Thyroid gland (tissue), 4 donors: ENCODE data around the gene RSPH9. TPM values are rescaled to one million over a fixed set of nuclear protein-coding genes. Genes with fewer than 3 reads are reported as not detected.

Experiments used
- DNase-seq, 2 donors: peaks; one replicate each; pipeline ENCODE4 v3.0.0-alpha.2; 2019
- H3K27ac ChIP-seq, 3 donors: fragments of 200-600 bp; sonication (generic); 1 replicate in 2 of 3; 2 replicates in 1 of 3; pipeline ENCODE4 v1.5.1; 2016 to 2019; ENCODE audit warnings: mild to moderate bottlenecking in 1 of 3, moderate library complexity in 1 of 3
- H3K27me3 ChIP-seq: fragments of 200-600 bp; sonication (generic); one replicate; pipeline ENCODE4 v1.5.1; 2019
- H3K36me3 ChIP-seq, 2 donors: fragments of 200-600 bp; sonication (generic); one replicate each; pipeline ENCODE4 v1.5.1; 2016 to 2019
- H3K4me1 ChIP-seq, 2 donors: fragments of 200-600 bp; sonication (generic); one replicate each; pipeline ENCODE4 v1.5.1; 2017 to 2019
- H3K4me3 ChIP-seq, 3 donors: fragments of 200-600 bp; sonication (generic); replicated peaks in 1 of 3; 1 replicate in 2 of 3; 2 replicates in 1 of 3; pipeline ENCODE4 v1.5.1; 2016; ENCODE audit warnings: mild to moderate bottlenecking in 1 of 3
- H3K9me3 ChIP-seq: fragments of 200-600 bp; sonication (generic); one replicate; pipeline ENCODE4 v1.5.1; 2017
- CTCF ChIP-seq, 6 experiments: fragments of 200-600 bp in 3 of 6; fragments of 450-650 bp in 3 of 6; sonication (generic) in 3 of 6; IDR thresholded peaks; one replicate each; pipeline ENCODE4 v1.5.1; 2016 to 2019; ENCODE audit warnings: antibody characterized with exemption in 6 of 6, mild to moderate bottlenecking in 2 of 6, inconsistent platforms in 1 of 6, moderate library complexity in 1 of 6
- POLR2A ChIP-seq, 2 donors: fragments of 450-650 bp; IDR thresholded peaks; one replicate each; pipeline ENCODE4 v1.6.1; 2017; ENCODE audit warnings: antibody characterized with exemption in 2 of 2, mild to moderate bottlenecking in 2 of 2, moderate library complexity in 1 of 2
- WGBS, 2 donors: methylation state at CpG; one replicate each; pipeline ENCODE4 v1.1.5; 2017; 5-methylcytosine and 5-hydroxymethylcytosine counted together
- intact Hi-C: fragments of 100-400 bp; cut with DNase I; formaldehyde crosslinking; loops from one replicate; pipeline ENCODE4 v1.15.1; 2023
- total RNA-seq, 4 donors: library from RNA; depleted of rRNA; stranded (reverse); fragments of >200 nt; gene quantifications; one replicate each; pipeline ENCODE4 v1.2.3, GENCODE V29; 2016

The RSPH9 gene
- total RNA-seq, 4 donors from 2014 or later: 0.13 TPM; not detected in 3

DNA sequence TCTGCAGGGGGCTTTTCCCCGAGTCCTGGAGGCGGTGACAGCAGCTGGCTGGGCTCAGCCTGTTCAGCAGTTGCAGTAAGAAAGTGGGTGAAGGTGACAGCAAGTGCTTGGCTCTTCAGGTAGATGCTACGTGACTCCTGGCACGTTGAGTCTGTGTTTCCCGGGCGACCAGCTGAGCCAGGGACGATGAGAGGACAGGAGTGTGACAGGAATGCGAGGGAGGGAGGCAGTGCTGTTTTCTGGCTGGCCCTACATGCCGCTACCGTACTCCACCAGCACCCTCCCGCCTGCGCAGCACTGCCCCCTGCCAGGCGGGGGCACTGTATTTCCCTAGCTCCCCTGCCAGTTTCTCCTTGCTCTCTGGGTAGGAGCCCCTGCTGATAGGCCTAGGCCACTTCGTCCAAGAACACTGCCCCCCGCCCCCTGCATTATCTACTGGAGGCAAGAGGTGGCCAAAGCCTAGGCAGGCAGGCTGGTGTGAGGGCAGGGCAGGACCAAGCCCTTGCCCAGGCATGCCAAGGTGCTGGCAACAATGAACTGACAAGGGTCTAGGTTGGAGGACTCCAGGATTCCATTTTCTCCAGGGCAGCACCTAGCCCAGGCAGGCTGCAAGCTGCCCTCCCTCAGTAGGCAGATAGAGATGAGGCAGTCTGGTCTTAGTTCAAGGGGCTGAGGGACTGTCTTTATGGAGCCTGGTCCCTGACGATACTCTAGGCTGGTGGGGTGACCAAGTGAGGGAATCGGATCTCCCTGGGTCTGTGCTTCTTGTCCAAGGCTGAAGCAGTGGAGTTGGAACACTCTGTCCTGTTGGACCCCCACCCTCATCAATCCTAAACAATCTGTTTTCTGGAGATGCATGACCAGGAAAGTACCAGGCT is 23.6 kb downstream of the RSPH9 start:
- Histone ChIP-seq H3K9me3 (no peaks in the 10 kb centered on the region), H3K4me1 (peaks cover 25 to 34% of the 10 kb centered on the region in 2 donors), H3K4me3 (no peak overlapping the region), H3K36me3 (peaks cover 2 to 11% of the 10 kb centered on the region in 2 donors), H3K27me3 (no peaks in the 10 kb centered on the region), H3K27ac (peak overlapping the region; percentile 76 to 95 (median 87))
- intact Hi-C loops: loop anchor here (5.0 to 10.0 kb wide), 3 partner anchors 56 to 286 kb away; no protein-coding TSS in a partner anchor
- DNase-seq: peak; percentile 97 to 98
- 13 to 14% methylated on average over 12 to 15 of the region's 17 CpGs for WGBS, 2 donors
- TF ChIP-seq CTCF (IDR thresholded peaks at IDR 0.05) (peak in 5 of 6 experiments; percentile 43 to 70 (median 67)), POLR2A (IDR thresholded peaks at IDR 0.05) (peak in 1 of 2 donors; percentile 46)

GRCh38 chr6:43669050-43669921 is 24.4 kb downstream of the RSPH9 start:
- Histone ChIP-seq H3K4me1 (peaks cover 25 to 34% of the 10 kb centered on the region in 2 donors), H3K27me3 (no peaks in the 10 kb centered on the region), H3K27ac (peak overlapping the region; percentile 65 to 95 (median 87)), H3K36me3 (peaks cover 11 to 20% of the 10 kb centered on the region in 2 donors), H3K4me3 (no peak overlapping the region), H3K9me3 (no peaks in the 10 kb centered on the region)
- intact Hi-C loops: loop anchor here (5.0 to 10.0 kb wide), 3 partner anchors 56 to 286 kb away; no protein-coding TSS in a partner anchor
- 49 to 50% methylated on average over 9 to 11 of the region's 15 CpGs for WGBS, 2 donors
- no peak for TF ChIP-seq CTCF (IDR thresholded peaks at IDR 0.05)
- no peak for TF ChIP-seq POLR2A (IDR thresholded peaks at IDR 0.05)
- peak; percentile 68 to 70 for DNase-seq

DNA sequence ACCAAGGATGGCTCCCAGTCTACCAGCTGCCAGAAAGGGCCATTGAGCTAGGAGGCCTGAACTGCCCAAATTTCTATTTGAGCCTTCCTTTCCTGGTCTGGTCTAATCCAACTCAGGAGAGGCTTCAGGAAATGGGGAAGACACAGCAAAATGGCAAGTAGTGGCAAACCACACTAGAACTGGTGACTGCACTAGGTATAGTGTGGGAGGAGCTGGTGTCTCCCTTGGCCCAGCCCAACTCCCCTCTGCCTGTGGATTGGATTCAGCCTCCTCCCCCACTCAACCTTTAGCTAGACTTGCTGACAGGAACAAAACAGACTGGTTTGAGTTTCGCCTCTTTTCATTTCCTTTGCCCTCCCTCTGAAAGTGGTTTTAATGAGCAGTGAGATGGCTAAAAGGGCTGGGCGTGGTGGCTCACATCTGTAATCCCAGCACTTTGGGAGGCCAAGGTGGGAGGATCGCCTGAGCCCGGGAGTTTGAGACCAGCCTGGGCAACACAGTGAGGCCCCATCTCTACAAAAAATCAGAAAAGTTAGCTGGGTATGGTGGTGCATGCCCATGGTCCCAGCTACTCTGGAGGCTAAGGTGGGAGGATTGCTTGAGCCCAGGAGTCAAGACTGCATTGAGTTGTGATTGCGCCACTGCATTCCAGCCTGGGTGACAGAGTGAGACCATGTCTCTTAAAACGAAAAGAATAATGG is 25.2 kb downstream of the RSPH9 start:
- WGBS, 2 donors: 68 to 81% methylated on average over 6 of the region's 6 CpGs
- H3K9me3 ChIP-seq: no peaks in the 10 kb centered on the region
- H3K27me3 ChIP-seq: no peaks in the 10 kb centered on the region
- H3K4me1 ChIP-seq: peaks cover 25 to 34% of the 10 kb centered on the region in 2 donors
- no peak overlapping the region for H3K4me3 ChIP-seq
- TF ChIP-seq POLR2A (IDR thresholded peaks at IDR 0.05): no peak
- no peak for TF ChIP-seq CTCF (IDR thresholded peaks at IDR 0.05)
- intact Hi-C loops: loop anchor here (5.0 to 10.0 kb wide), 3 partner anchors 55 to 285 kb away; no protein-coding TSS in a partner anchor
- H3K36me3 ChIP-seq: peaks cover 18 to 28% of the 10 kb centered on the region in 2 donors
- peak in 1 of 2 donors; percentile 20 for DNase-seq
- peak overlapping the region; percentile 65 to 95 (median 87) for H3K27ac ChIP-seq

DNA sequence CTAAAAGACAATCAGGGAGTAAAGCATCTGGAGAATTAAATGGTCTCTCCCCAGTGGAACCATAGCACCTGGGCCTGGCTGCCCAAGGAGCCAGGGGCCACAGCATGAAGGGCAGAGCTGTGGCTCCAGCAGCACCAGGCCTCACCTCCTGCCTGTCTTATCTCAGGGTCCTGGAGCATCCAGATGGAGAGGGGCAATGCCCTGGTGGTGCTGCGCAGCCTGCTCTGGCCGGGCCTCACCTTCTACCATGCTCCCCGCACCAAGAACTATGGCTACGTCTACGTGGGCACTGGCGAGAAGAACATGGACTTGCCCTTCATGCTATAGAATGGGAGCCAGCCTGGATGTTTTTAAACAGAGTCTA is 25.8 kb downstream of the RSPH9 start:
- Histone ChIP-seq H3K9me3 (no peaks in the 10 kb centered on the region), H3K4me1 (peaks cover 25 to 34% of the 10 kb centered on the region in 2 donors), H3K36me3 (peaks cover 23 to 32% of the 10 kb centered on the region in 2 donors), H3K27me3 (no peaks in the 10 kb centered on the region), H3K27ac (peak overlapping the region in 2 of 3 donors; percentile 65 to 87), H3K4me3 (no peak overlapping the region)
- TF ChIP-seq POLR2A (IDR thresholded peaks at IDR 0.05) (no peak), CTCF (IDR thresholded peaks at IDR 0.05) (no peak)
- DNase-seq: no peak
- intact Hi-C loops: no loop called here
- 94 to 98% methylated on average over 6 of the region's 6 CpGs for whole genome bisulfite sequencing, 2 donors
